ENCODE results near the gene CALB2. TPM values are rescaled to one million over a fixed set of nuclear protein-coding genes. Genes with fewer than 3 reads are reported as not detected.
A peak's percentile ranks its signal among the peaks of the same experiment; 100 is the strongest.

Gene CALB2
- total and polyA plus RNA-seq, 2 of the 8 experiments (the other 6 are each of a cell fraction or from before 2014, with no cell fraction given): 1.9 to 2.6 TPM

GRCh38 chr16:71359431-71359830 lies 908 bp downstream of the CALB2 start:
- Histone ChIP-seq H3K79me1 (ENCODE audit: low read depth, low read length) (no peaks in the 10 kb centered on the region), H4K91ac (replicated peaks; ENCODE audit: insufficient read length, low read length) (peak overlapping the region; percentile 25), H3K79me2 (ENCODE audit: control insufficient read depth in 1 of 2, insufficient read depth in 2 of 2, low read length in 2 of 2) (no peaks in the 10 kb centered on the region), H3K4me3 (ENCODE audit: extremely low read depth in 1 of 4, insufficient read depth in 2 of 4, low read depth in 3 of 4, low read length in 4 of 4) (no peak overlapping the region), H2BK15ac (ENCODE audit: low read length) (no peak overlapping the region), H2BK12ac (ENCODE audit: low read depth, low read length) (no peak overlapping the region), H2BK5ac (ENCODE audit: low read depth, low read length) (no peak overlapping the region), H4K5ac (ENCODE audit: insufficient read length, low read depth, low read length) (no peak overlapping the region), H3K9ac (replicated peaks in 1 of 4; ENCODE audit: extremely low read depth in 1 of 4, low read depth in 3 of 4, low read length in 3 of 4) (no peak overlapping the region), H3K4ac (replicated peaks; ENCODE audit: insufficient read length, low read depth, low read length) (no peak overlapping the region), H3K23me2 (ENCODE audit: low read depth, low read length) (peaks cover 6% of the 10 kb centered on the region; the same call in 1 of the 2 replicates), H2AK5ac (ENCODE audit: low read depth, low read length) (no peak overlapping the region), H3K56ac (replicated peaks; ENCODE audit: insufficient read length, low read depth, low read length) (no peak overlapping the region), H4K8ac (ENCODE audit: extremely low read depth, insufficient read depth, low read length) (no peak overlapping the region), H4K20me1 (replicated peaks in 1 of 2; ENCODE audit: control insufficient read depth in 1 of 2, insufficient read depth in 2 of 2, low read length in 2 of 2) (no peaks in the 10 kb centered on the region), H3K4me2 (ENCODE audit: insufficient read depth in 1 of 2, low read depth in 2 of 2, low read length in 2 of 2) (peak overlapping the region in 1 of 2 experiments; percentile 47; a peak in 1 of 4 replicates), H3K9me3 (ENCODE audit: insufficient read depth in 2 of 2, low read depth in 1 of 2, low read length in 1 of 2) (no peaks in the 10 kb centered on the region), H3K36me3 (ENCODE audit: control insufficient read depth in 2 of 4, insufficient read depth in 4 of 4, low read length in 3 of 4) (no peaks in the 10 kb centered on the region), H2AFZ (ENCODE audit: low read length) (no peak overlapping the region), H3K18ac (ENCODE audit: extremely low read depth, low read length) (no peak overlapping the region), H3K23ac (ENCODE audit: insufficient read length) (no peak overlapping the region), H3K14ac (ENCODE audit: insufficient read length) (no peak overlapping the region), H3K27me3 (replicated peaks in 1 of 4; ENCODE audit: control insufficient read depth in 3 of 4, extremely low read depth in 1 of 4, insufficient read depth in 3 of 4, low read length in 3 of 4) (peaks cover 0 to 22% (median 18%) of the 10 kb centered on the region in 4 experiments; a peak in 6 of 7 replicates), H3K4me1 (replicated peaks in 1 of 4; ENCODE audit: control insufficient read depth in 3 of 4, insufficient read depth in 4 of 4, low read length in 3 of 4) (peaks cover 0 to 12% (median 6%) of the 10 kb centered on the region in 4 experiments; a peak in 5 of 7 replicates), H2BK120ac (replicated peaks; ENCODE audit: low read depth, low read length) (no peak overlapping the region), H2BK20ac (ENCODE audit: low read length) (no peak overlapping the region), H3K27ac (ENCODE audit: low read depth, low read length) (no peak overlapping the region)
- 95% methylated on average over 6 of the region's 6 CpGs; no CpG with 5 or more reads in 1 of the 2 experiments for WGBS, 2 experiments (ENCODE audit: extremely low coverage in 1 of 2, insufficient coverage in 1 of 2, insufficient read length in 1 of 2, insufficient replicate concordance in 2 of 2, low coverage in 1 of 2, low lambda C conversion rate in 2 of 2, missing lambda C conversion rate in 1 of 2)
- no peak for DNase-seq (ENCODE audit: low read depth in 1 of 2, low spot score in 2 of 2)
- TF ChIP-seq NRF1 (IDR thresholded peaks at IDR 0.05; ENCODE audit: low read depth, low read length): no peak
- FAIRE-seq: no peak
- ChIA-PET POLR2A (ENCODE audit: partially characterized antibody) (interaction anchor here (1.0 kb wide), 1 partner anchor 11 kb away, joined by 3 read pairs; no protein-coding TSS in a partner anchor), CTCF (ENCODE audit: partially characterized antibody) (interaction anchor here (0.9 to 6.7 kb wide), 9 partner anchors 9 to 179 kb away, joined by 4 to 54 read pairs (median 6); no protein-coding TSS in a partner anchor)

Data from H1 (cell line).